LNCaP clone FGC (cell line): ENCODE data around the gene BCKDHB.

Source experiments
- DNase-seq: peaks from one replicate; pipeline ENCODE4 v3.0.0-alpha.2; 2011; ENCODE audit warnings: low read depth
- H3K4me3 ChIP-seq: 2 replicates; pipeline ENCODE4 v1.5.1; 2011; ENCODE audit warnings: mild to moderate bottlenecking, low read depth, low read length, control low read depth
- TF ChIP-seq, protein P1 (sequence below): IDR thresholded peaks from 2 replicates; pipeline ENCODE4 v1.5.1; 2012; ENCODE audit warnings: mild to moderate bottlenecking; ENCODE audit not compliant: control insufficient read depth, insufficient read depth; ENCODE audit errors: extremely low read depth

The BCKDHB gene

DNA sequence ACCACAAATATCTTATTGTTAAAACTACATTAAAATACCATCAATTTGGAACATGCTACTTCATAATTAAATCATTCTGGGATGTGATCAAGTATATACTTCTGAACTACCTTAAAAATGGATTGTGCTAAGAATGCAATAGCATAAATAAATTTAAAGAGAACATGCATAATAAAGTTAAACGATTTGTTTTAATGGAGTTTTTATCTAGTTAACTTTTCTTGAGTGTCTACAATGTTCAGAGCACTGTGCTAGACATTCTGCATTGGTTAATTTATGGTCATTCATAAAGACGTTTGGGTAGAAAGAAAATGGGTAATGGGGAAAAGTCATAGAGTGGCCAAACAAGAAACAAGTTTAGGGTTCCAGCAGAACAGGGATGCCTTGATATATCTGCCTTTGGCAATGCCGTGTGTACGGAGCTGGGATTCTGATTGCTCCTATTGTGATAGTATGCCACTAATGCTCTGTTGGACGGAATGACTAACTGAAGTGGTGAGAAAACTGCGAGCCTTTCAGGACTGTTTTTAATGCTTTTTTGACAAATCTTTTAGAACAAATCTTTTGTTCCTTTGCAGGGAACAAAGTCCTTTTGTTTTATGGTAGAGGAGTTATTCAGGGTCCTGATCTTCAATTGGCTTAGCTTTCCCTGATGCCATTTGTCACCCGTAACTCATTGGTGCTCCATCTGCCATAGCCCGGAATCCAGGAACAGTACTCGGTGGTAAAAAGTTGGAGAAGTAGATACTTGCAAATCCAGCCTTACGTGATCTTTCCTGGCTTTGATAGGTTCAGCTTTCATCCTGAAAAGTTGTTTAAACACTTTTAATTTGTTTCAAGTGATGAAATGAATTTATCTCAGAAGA lies 162.6 kb downstream of the BCKDHB start:
- TF ChIP-seq, protein P1, sequence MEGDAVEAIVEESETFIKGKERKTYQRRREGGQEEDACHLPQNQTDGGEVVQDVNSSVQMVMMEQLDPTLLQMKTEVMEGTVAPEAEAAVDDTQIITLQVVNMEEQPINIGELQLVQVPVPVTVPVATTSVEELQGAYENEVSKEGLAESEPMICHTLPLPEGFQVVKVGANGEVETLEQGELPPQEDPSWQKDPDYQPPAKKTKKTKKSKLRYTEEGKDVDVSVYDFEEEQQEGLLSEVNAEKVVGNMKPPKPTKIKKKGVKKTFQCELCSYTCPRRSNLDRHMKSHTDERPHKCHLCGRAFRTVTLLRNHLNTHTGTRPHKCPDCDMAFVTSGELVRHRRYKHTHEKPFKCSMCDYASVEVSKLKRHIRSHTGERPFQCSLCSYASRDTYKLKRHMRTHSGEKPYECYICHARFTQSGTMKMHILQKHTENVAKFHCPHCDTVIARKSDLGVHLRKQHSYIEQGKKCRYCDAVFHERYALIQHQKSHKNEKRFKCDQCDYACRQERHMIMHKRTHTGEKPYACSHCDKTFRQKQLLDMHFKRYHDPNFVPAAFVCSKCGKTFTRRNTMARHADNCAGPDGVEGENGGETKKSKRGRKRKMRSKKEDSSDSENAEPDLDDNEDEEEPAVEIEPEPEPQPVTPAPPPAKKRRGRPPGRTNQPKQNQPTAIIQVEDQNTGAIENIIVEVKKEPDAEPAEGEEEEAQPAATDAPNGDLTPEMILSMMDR, result no peak
- DNase-seq, result no peak
- no peak overlapping the region for H3K4me3 ChIP-seq

DNA sequence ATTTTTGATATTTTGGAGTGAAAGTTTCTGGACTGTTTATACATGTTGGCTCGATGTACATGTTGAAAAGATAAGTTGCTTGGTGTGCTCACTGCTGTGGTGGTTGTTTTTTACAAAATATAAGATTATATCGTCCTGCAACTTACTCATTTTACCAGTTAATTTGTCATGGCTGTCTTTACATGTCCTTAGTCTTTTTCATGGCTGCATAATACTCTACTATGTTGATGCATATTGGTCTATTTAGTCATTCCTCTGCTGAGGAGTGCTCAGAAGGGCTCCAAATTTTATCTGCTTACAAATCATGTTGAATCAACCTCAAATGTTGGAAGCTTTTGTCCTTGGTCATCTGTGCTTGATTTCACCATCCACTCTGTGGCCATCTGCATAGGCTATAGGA lies 164.6 kb downstream of the BCKDHB start:
- no peak for DNase-seq

DNA sequence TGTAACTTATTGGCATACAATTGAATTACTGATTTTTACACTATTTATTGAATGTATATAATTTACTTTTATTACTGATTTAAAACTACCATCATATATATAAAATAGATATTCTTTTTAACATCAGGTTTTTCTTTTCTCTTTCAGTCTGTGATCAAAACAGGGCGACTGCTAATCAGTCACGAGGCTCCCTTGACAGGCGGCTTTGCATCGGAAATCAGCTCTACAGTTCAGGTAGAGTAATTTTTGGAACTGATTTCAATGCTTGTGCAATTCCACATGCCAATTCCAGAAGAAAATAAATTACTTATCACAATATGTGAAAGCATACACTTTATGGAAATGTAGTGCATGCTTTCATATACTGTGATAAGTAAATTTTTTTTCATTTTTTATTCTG lies 166.5 kb downstream of the BCKDHB start:
- no peak overlapping the region for H3K4me3 ChIP-seq
- DNase-seq, result no peak
- TF ChIP-seq, protein P1, result no peak

More for the DNA sequence above, 164.6 kb downstream of the BCKDHB start:
- TF ChIP-seq, protein P1, result no peak
- no peak overlapping the region for H3K4me3 ChIP-seq

DNA sequence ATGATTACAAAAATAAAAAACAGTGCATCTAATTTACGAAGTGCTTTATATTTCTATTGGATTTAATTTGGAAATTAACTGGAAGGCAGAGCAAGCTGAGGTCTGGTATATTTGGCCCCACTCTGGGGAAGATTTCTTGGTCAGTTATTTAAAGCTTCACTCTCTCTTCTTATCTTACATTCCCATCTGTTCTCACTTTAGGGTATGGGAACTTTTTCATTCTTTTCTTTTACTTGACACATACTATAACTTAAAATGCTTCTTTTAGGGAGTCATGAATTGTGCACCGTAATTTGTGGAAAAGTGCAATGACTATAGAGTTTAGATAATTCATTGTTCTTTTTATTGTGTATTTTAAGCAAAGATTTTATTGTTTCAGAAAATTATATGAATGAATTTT lies 170.4 kb downstream of the BCKDHB start:
- no peak overlapping the region for H3K4me3 ChIP-seq
- TF ChIP-seq, protein P1, result no peak
- DNase-seq, result no peak

DNA sequence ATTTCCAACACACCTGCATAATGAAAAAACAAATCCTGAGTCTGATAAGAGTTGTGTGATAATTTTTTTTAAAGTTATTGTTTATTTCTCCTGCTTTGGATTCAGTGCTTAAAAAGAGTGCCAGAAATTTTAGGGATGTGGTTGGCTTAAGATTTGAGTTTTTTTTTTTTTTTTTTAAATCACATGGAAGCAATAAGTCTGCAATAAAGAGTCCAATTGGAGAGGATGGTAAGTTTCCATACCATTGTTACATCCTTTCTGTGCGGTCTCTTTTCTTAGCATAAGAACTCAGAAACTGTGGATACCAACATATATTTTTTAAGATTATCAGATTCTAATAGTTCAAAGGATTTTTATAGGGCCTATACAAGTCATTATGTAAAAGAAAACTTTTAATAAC lies 171.0 kb downstream of the BCKDHB start:
- no peak overlapping the region for H3K4me3 ChIP-seq
- TF ChIP-seq, protein P1, result no peak
- no peak for DNase-seq

DNA sequence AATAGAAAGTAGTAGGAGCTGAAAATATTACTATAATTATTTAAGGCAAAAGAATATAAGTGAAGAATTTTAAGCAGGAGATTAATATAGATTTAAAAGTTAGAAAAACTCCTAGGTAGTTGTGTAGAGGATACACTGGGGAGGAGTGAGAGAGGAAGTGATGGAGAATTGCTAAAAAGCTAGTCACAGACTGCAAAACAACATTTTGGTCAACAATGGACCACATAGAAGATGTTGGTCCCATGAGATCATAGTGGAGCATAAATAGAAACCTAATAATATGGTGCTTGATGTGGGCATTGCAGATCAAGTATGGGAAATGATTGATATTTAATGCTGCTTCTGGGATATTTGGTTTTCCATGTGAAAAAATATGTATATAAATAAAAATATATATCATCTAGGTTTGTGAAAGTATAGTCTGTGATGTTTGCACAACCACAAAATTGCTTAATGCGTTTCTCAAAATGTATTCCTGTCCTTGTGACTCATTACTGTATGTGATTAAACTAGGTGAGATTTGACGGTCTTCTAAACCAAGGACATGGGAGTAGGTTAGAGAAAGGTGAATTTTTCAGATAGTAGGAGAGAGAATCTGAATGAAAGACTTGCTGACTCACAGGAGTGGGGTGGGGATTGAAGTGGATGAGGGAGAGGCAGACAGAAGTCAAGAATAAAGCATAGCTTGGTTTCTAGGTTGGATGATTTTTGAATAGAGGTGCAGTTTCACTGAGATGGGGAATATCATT lies 174.0 kb downstream of the BCKDHB start:
- no peak for DNase-seq
- TF ChIP-seq, protein P1, result no peak
- no peak overlapping the region for H3K4me3 ChIP-seq
